ENCODE data around the gene ISLR.
A peak's percentile ranks its signal among the peaks of the same experiment; 100 is the strongest.

ISLR gene

GRCh38 chr15:74192751-74193150 lies 19.2 kb downstream of the ISLR start:
- H3K4me1 ChIP-seq (ENCODE audit: insufficient read depth, low read length): no peaks in the 10 kb centered on the region
- peaks cover 8% of the 10 kb centered on the region for H3K36me3 ChIP-seq (ENCODE audit: insufficient read depth, low read depth, low read length)
- no peaks in the 10 kb centered on the region for H3K27me3 ChIP-seq (ENCODE audit: insufficient read depth, low read length)
- no peak overlapping the region for H3K27ac ChIP-seq (ENCODE audit: low read length)
- H3K4me3 ChIP-seq (ENCODE audit: low read length): no peak overlapping the region
- H3K9ac ChIP-seq (ENCODE audit: low read depth, low read length): no peak overlapping the region
- no peaks in the 10 kb centered on the region for H3K9me3 ChIP-seq (ENCODE audit: insufficient read depth, low read depth, low read length)

GRCh38 chr15:74193299-74193718 lies 19.8 kb downstream of the ISLR start:
- Histone ChIP-seq H3K4me1 (ENCODE audit: insufficient read depth, low read length) (no peaks in the 10 kb centered on the region), H3K4me3 (ENCODE audit: low read length) (no peak overlapping the region), H3K9me3 (ENCODE audit: insufficient read depth, low read depth, low read length) (no peaks in the 10 kb centered on the region), H3K9ac (ENCODE audit: low read depth, low read length) (no peak overlapping the region), H3K27ac (ENCODE audit: low read length) (no peak overlapping the region), H3K36me3 (ENCODE audit: insufficient read depth, low read depth, low read length) (peaks cover 8% of the 10 kb centered on the region), H3K27me3 (ENCODE audit: insufficient read depth, low read length) (no peaks in the 10 kb centered on the region)

DNA sequence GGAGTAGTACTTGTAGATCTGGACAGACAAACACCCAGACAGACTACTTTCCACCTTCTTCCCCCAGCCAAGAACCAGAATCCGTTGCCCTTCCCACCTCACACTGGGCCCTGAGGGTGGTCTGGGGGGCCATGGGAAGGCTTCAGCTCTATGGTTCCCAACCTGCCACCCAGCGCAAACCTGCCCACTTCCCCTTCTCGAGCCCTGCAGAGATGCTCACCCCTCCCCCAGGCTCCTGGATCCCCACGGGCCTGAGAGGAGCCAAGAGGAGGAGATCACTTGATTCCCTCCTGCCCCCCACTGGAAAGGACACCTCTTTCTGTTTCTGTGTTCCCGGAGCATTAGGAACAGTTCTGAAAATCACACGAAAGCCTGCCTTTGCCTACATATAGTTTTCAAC lies 20.4 kb downstream of the ISLR start:
- no peak overlapping the region for H3K27ac ChIP-seq (ENCODE audit: low read length)

DNA sequence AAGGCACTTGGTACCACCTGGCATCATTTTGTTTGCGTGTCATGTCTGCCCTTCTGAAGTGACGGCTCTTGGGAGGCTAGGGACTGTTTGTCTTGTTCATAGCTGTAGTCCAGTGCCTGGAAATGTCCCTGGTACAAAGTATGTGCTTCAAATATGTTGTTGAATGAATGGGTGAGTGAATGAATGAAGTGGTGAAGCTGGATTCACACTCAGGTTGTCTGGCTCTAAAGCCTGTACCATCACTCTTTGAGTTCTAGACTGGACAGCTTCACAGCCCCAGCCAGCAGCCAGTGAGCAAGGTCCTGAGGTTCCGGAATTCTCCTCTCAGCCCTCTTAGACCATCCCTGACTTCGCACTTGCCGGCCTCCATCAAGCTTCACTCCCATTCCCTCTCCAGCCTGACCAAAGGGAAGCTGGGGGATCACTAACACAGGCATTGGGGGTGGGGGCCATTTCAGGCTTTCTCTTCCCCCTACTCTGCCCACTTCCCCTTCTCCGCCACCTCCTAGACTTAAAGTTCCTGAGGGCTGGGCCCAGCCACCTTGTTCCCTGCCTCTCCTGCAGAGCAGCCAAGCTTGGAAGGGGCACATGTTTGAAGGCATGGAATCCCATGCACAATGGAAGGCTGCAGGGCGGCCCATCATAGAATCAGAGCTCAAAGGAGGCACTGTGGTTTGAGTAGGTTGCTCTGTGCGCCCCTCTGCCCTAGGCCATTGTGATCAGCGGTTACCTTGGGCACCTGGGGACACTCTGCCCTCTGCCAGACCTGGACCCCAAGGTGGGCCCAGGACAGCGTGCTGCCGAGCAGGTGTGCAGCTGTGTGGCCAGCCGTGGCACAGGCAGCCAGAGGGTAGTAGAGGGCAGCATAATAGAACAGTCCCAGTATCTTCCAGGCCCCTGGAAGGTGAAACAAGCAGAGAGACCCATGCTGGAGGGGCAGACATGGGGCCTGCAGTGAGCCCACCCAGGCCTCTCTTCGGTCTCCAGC lies 21.4 kb downstream of the ISLR start:
- no peak overlapping the region for H3K27ac ChIP-seq (ENCODE audit: low read length)
- no peaks in the 10 kb centered on the region for H3K4me1 ChIP-seq (ENCODE audit: insufficient read depth, low read length)
- no peak overlapping the region for H3K9ac ChIP-seq (ENCODE audit: low read depth, low read length)
- no peak overlapping the region for H3K4me3 ChIP-seq (ENCODE audit: low read length)
- H3K9me3 ChIP-seq (ENCODE audit: insufficient read depth, low read depth, low read length): no peaks in the 10 kb centered on the region
- H3K27me3 ChIP-seq (ENCODE audit: insufficient read depth, low read length): no peaks in the 10 kb centered on the region
- peaks cover 8% of the 10 kb centered on the region for H3K36me3 ChIP-seq (ENCODE audit: insufficient read depth, low read depth, low read length)

More for the DNA sequence above, 20.4 kb downstream of the ISLR start:
- no peaks in the 10 kb centered on the region for H3K27me3 ChIP-seq (ENCODE audit: insufficient read depth, low read length)
- H3K9me3 ChIP-seq (ENCODE audit: insufficient read depth, low read depth, low read length): no peaks in the 10 kb centered on the region
- peaks cover 8% of the 10 kb centered on the region for H3K36me3 ChIP-seq (ENCODE audit: insufficient read depth, low read depth, low read length)
- no peak overlapping the region for H3K4me3 ChIP-seq (ENCODE audit: low read length)
- no peaks in the 10 kb centered on the region for H3K4me1 ChIP-seq (ENCODE audit: insufficient read depth, low read length)
- no peak overlapping the region for H3K9ac ChIP-seq (ENCODE audit: low read depth, low read length)

DNA sequence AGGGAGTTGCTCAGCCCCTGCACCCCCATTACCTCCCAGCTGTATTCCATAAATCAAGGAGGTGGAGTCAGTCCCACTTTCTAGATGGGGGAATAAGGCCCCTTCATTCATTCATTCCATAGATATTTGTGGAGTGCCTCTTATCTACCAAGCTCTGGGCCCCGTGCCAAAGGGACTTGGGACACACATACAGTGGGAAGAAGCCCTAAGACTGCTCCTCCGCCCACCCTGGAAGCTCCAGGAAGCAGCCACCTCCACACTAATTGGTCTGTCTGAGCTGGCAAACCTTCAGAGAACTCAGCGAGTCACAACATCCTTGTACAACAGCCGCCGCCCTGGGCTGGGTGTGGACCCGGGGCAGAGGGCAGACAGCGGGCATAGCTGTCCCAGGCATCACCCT lies 22.7 kb downstream of the ISLR start:
- Histone ChIP-seq H3K4me1 (ENCODE audit: insufficient read depth, low read length) (peaks cover 4% of the 10 kb centered on the region; the same call in 1 of the 2 replicates), H3K27ac (ENCODE audit: low read length) (no peak overlapping the region), H3K27me3 (ENCODE audit: insufficient read depth, low read length) (no peaks in the 10 kb centered on the region), H3K4me3 (ENCODE audit: low read length) (no peak overlapping the region), H3K9ac (ENCODE audit: low read depth, low read length) (no peak overlapping the region), H3K36me3 (ENCODE audit: insufficient read depth, low read depth, low read length) (peaks cover 8% of the 10 kb centered on the region), H3K9me3 (ENCODE audit: insufficient read depth, low read depth, low read length) (no peaks in the 10 kb centered on the region)

- no peak overlapping the region for H3K27ac ChIP-seq (ENCODE audit: low read length)
- peaks cover 15% of the 10 kb centered on the region; the same call in 1 of the 2 replicates for H3K4me1 ChIP-seq (ENCODE audit: insufficient read depth, low read length)
- no peak overlapping the region for H3K4me3 ChIP-seq (ENCODE audit: low read length)
- H3K36me3 ChIP-seq (ENCODE audit: insufficient read depth, low read depth, low read length): peaks cover 8% of the 10 kb centered on the region
- H3K27me3 ChIP-seq (ENCODE audit: insufficient read depth, low read length): no peaks in the 10 kb centered on the region
- no peak overlapping the region for H3K9ac ChIP-seq (ENCODE audit: low read depth, low read length)
- H3K9me3 ChIP-seq (ENCODE audit: insufficient read depth, low read depth, low read length): no peaks in the 10 kb centered on the region
These were observed 23.9 kb downstream of the ISLR start for GRCh38 chr15:74197176-74197965.

GRCh38 chr15:74199297-74199652 lies 25.8 kb downstream of the ISLR start:
- Histone ChIP-seq H3K9ac (ENCODE audit: low read depth, low read length) (no peak overlapping the region), H3K4me3 (ENCODE audit: low read length) (no peak overlapping the region), H3K27ac (ENCODE audit: low read length) (no peak overlapping the region), H3K4me1 (ENCODE audit: insufficient read depth, low read length) (peaks cover 24% of the 10 kb centered on the region), H3K27me3 (ENCODE audit: insufficient read depth, low read length) (no peaks in the 10 kb centered on the region), H3K9me3 (ENCODE audit: insufficient read depth, low read depth, low read length) (no peaks in the 10 kb centered on the region), H3K36me3 (ENCODE audit: insufficient read depth, low read depth, low read length) (peaks cover 6% of the 10 kb centered on the region; the same call in 1 of the 2 replicates)

DNA sequence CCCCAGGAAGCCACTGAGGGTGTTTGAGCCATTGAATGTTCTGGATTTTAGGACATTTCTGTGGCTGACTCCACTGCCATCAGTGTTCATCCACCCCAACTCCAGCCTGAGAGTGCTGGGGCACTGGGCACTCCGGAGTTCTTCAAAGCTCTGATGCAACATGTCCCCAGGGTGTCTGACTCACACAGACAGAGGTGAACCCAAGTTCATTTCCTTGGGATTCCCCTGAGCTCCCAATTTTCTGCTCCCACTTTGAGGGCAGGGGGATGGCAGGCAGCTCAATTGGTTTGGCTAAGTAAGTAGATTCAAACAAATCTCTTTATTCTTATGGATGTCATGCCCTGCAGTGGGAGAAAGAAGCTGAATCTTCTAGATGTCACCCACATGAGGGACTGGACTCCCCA lies 26.9 kb downstream of the ISLR start:
- Histone ChIP-seq H3K4me3 (ENCODE audit: low read length) (no peak overlapping the region; the same call in 1 of the 2 replicates), H3K4me1 (ENCODE audit: insufficient read depth, low read length) (peaks cover 27% of the 10 kb centered on the region), H3K9ac (ENCODE audit: low read depth, low read length) (no peak overlapping the region), H3K9me3 (ENCODE audit: insufficient read depth, low read depth, low read length) (no peaks in the 10 kb centered on the region), H3K27ac (ENCODE audit: low read length) (no peak overlapping the region), H3K36me3 (ENCODE audit: insufficient read depth, low read depth, low read length) (no peaks in the 10 kb centered on the region), H3K27me3 (ENCODE audit: insufficient read depth, low read length) (0 out of 2 replicates have a peak, but pooled peaks cover 6% of the 10 kb centered on the region)

- Histone ChIP-seq H3K27me3 (ENCODE audit: insufficient read depth, low read length) (0 out of 2 replicates have a peak, but pooled peaks cover 6% of the 10 kb centered on the region), H3K36me3 (ENCODE audit: insufficient read depth, low read depth, low read length) (no peaks in the 10 kb centered on the region), H3K4me3 (ENCODE audit: low read length) (peak overlapping the region; percentile 63; the same call in 1 of the 2 replicates), H3K9me3 (ENCODE audit: insufficient read depth, low read depth, low read length) (no peaks in the 10 kb centered on the region), H3K4me1 (ENCODE audit: insufficient read depth, low read length) (peaks cover 27% of the 10 kb centered on the region), H3K9ac (ENCODE audit: low read depth, low read length) (no peak overlapping the region; the same call in 1 of the 2 replicates), H3K27ac (ENCODE audit: low read length) (no peak overlapping the region)
These were observed 27.4 kb downstream of the ISLR start for GRCh38 chr15:74200871-74201419.

DNA sequence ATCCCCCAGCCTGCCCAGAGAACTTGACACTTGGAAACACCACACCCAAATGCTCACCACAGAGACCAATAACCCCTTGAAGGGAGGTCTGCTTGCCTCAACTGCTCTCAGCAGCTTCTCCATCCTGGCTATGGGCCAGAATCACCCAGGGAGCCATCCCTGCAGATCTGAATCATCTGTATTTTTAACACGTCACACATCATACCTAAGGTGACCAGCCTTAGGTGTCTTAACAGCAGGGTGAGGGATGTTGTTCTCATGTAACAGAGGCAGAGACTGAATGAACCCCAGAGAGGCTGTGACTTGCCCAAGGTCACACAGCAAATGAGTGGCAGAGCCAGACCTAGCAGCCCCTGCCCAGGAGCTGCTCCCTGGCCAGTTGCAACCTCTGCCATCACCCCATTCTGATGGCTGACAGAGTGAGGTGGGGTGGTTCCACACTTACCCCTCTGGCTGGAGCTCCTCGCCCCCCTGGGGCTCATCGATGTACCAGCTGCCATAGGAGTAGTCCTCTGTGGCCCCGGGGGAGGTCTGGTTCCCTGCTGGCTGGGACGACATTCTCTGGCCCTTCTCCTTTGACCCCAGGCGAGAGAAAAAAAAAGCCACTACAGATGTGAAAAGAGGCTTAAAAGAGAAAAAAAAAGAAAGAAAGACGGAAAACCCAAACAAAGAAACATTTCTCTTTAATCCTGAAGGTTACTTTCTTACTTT lies 28.4 kb downstream of the ISLR start:
- Histone ChIP-seq H3K27ac (ENCODE audit: low read length) (no peak overlapping the region), H3K4me1 (ENCODE audit: insufficient read depth, low read length) (peaks cover 27% of the 10 kb centered on the region), H3K4me3 (ENCODE audit: low read length) (peak overlapping the region; percentile 63; the same call in 1 of the 2 replicates), H3K36me3 (ENCODE audit: insufficient read depth, low read depth, low read length) (no peaks in the 10 kb centered on the region), H3K9me3 (ENCODE audit: insufficient read depth, low read depth, low read length) (no peaks in the 10 kb centered on the region), H3K9ac (ENCODE audit: low read depth, low read length) (peak overlapping the region; percentile 71; the same call in 1 of the 2 replicates), H3K27me3 (ENCODE audit: insufficient read depth, low read length) (0 out of 2 replicates have a peak, but pooled peaks cover 6% of the 10 kb centered on the region)
